Activated CD8-positive, alpha-beta T cell treated with anti-CD3 and anti-CD28 coated beads for 36 hours (primary cell): ENCODE results near the gene EHD4. TPM values are rescaled to one million over a fixed set of nuclear protein-coding genes. Genes with fewer than 3 reads are reported as not detected.

Experiments
- ATAC-seq: fragments of 200-7000 bp; cut with Tn5 transposase; one replicate; pipeline ENCODE4 v1.10.0; 2021; ENCODE audit warnings: mild to moderate bottlenecking, moderate library complexity
- CTCF ChIA-PET: fragments of 350-600 bp; sonication (Branson Sonifier 250); formaldehyde crosslinking; loops from one replicate; lab custom pipeline; 2021; ENCODE audit warnings: antibody characterized with exemption; lab: Charles Lee
- POLR2A ChIA-PET: fragments of 350-600 bp; sonication (Branson Sonifier 250); formaldehyde crosslinking; loops from one replicate; lab custom pipeline; 2021; ENCODE audit warnings: antibody characterized with exemption; lab: Charles Lee
- DNase-seq: peaks from one replicate; pipeline ENCODE4 v3.0.0-alpha.2; 2020
- H3K27ac Mint-ChIP-seq: one replicate; pipeline ENCODE4 v1.8.0; 2021; ENCODE audit warnings: mild to moderate bottlenecking, mixed read lengths
- H3K27me3 Mint-ChIP-seq: one replicate; pipeline ENCODE4 v1.8.0; 2021; ENCODE audit warnings: mixed read lengths
- H3K36me3 Mint-ChIP-seq: one replicate; pipeline ENCODE4 v1.8.0; 2021; ENCODE audit warnings: low read depth, mixed read lengths
- H3K4me1 Mint-ChIP-seq: one replicate; pipeline ENCODE4 v1.8.0; 2021; ENCODE audit warnings: low read depth, mixed read lengths
- H3K4me3 Mint-ChIP-seq: one replicate; pipeline ENCODE4 v1.8.0; 2021; ENCODE audit warnings: mild to moderate bottlenecking, moderate library complexity, mixed read lengths
- H3K9me3 Mint-ChIP-seq: one replicate; pipeline ENCODE4 v1.8.0; 2021; ENCODE audit warnings: mixed read lengths
- intact Hi-C: fragments of 100-400 bp; cut with micrococcal nuclease; formaldehyde crosslinking; loops from one replicate; pipeline ENCODE4 v1.10.0; 2022
- total RNA-seq, 2 experiments: library from RNA; stranded (reverse); gene quantifications; one replicate each; pipeline ENCODE4 v1.2.3, GENCODE V29; 2021
- TF ChIP-seq, protein P1 (sequence below): fragments of 200-600 bp; IDR thresholded peaks from one replicate; pipeline ENCODE4 v1.8.0; 2022; ENCODE audit warnings: antibody characterized with exemption, mild to moderate bottlenecking

EHD4 gene
- total RNA-seq, 2 experiments from 2014 or later = 22.3 to 22.6 TPM

GRCh38 chr15:41861736-41862356, 110.5 kb downstream of the EHD4 start:
- intact Hi-C loops = no loop called here
- peaks cover 5% of the 10 kb centered on the region for H3K4me1 Mint-ChIP-seq
- H3K27ac Mint-ChIP-seq = no peak overlapping the region
- H3K4me3 Mint-ChIP-seq = no peak overlapping the region
- no peaks in the 10 kb centered on the region for H3K27me3 Mint-ChIP-seq
- CTCF ChIA-PET = interaction anchor here (0.9 kb wide), 1 partner anchor 19 kb away, joined by 3 read pairs; no protein-coding TSS in a partner anchor
- no peaks in the 10 kb centered on the region for H3K36me3 Mint-ChIP-seq
- POLR2A ChIA-PET = interaction anchor here (1.9 kb wide), 1 partner anchor 17 kb away, joined by 5 read pairs; no protein-coding TSS in a partner anchor
- ATAC-seq (no peak), DNase-seq (no peak)
- TF ChIP-seq, protein P1, sequence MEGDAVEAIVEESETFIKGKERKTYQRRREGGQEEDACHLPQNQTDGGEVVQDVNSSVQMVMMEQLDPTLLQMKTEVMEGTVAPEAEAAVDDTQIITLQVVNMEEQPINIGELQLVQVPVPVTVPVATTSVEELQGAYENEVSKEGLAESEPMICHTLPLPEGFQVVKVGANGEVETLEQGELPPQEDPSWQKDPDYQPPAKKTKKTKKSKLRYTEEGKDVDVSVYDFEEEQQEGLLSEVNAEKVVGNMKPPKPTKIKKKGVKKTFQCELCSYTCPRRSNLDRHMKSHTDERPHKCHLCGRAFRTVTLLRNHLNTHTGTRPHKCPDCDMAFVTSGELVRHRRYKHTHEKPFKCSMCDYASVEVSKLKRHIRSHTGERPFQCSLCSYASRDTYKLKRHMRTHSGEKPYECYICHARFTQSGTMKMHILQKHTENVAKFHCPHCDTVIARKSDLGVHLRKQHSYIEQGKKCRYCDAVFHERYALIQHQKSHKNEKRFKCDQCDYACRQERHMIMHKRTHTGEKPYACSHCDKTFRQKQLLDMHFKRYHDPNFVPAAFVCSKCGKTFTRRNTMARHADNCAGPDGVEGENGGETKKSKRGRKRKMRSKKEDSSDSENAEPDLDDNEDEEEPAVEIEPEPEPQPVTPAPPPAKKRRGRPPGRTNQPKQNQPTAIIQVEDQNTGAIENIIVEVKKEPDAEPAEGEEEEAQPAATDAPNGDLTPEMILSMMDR = no peak
- no peaks in the 10 kb centered on the region for H3K9me3 Mint-ChIP-seq

DNA sequence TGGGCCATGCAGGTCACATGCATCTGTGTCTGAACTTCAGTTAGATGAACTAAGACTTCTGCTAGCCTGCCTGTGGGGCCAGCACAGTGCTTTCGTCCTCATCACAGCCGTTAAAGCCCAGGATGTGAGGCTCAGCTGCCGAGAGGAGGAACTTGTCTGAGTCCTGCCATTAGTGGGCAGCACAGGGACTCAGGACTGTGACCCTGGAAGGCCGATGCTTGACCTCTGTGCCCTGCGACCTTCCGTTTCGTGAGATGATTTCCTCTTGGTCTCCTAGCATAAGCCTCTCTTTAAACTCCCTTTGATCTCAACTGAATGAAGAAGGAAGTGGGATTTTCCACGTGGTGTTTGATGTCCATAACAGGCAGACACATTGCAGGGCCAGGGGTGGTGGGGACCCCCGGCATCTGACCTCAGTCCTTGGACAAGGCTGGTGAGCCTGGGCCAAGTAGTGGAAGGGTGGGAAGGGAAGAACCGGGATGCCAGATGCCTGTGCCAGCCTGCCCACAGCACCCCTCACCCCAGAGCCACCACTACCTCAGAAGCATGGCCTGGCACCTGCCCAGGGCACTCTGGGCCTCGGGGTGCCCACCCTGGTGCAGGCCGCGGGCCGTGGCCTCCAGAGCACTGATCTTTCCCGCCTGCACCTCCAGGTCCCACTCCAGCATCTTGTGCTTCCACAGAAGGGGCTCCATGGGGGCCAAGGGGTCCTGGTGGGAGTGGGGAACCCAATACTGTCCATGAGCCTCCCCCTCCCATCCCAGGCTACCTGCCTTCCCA, 112.1 kb downstream of the EHD4 start:
- TF ChIP-seq, protein P1 = no peak
- Mint-ChIP-seq H3K27ac (no peak overlapping the region), H3K9me3 (no peaks in the 10 kb centered on the region), H3K27me3 (no peaks in the 10 kb centered on the region), H3K4me3 (no peak overlapping the region), H3K36me3 (no peaks in the 10 kb centered on the region), H3K4me1 (peaks cover 5% of the 10 kb centered on the region)
- CTCF ChIA-PET = interaction anchor here (0.7 kb wide), 1 partner anchor 43 kb away, joined by 3 read pairs; no protein-coding TSS in a partner anchor
- POLR2A ChIA-PET = no interaction called here
- intact Hi-C loops = no loop called here
- DNase-seq (no peak), ATAC-seq (peak; percentile 37)

DNA sequence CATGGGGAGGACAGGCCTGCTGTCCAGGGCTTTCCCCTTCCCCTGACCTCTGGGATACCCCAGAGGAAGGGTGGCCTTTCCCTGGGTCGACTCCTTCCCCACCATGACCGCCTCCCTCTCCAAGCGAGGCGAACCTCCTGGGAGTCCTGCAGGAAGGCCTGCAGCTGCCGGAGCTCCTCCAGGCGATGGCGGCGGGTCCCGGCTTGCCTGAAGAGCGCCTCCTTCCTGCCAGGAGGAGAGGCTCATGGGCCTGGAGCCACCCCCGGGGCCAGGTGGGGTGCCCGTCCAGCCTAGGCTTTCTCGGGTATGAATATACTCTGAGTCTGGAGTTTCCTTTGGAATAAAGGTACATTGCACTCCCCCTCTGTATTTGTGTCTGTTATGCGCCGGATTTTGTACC, 113.6 kb downstream of the EHD4 start:
- no peaks in the 10 kb centered on the region for H3K36me3 Mint-ChIP-seq
- H3K27ac Mint-ChIP-seq = no peak overlapping the region
- intact Hi-C loops = no loop called here
- no peak for DNase-seq
- H3K4me1 Mint-ChIP-seq = peaks cover 5% of the 10 kb centered on the region
- H3K9me3 Mint-ChIP-seq = no peaks in the 10 kb centered on the region
- POLR2A ChIA-PET = no interaction called here
- no peak for ATAC-seq
- no peak overlapping the region for H3K4me3 Mint-ChIP-seq
- H3K27me3 Mint-ChIP-seq = no peaks in the 10 kb centered on the region
- CTCF ChIA-PET = interaction anchor here (1.7 kb wide), 1 partner anchor 85 kb away, joined by 6 read pairs; the partner anchor contains the start of gene MAPKBP1
- TF ChIP-seq, protein P1 = no peak

- no peaks in the 10 kb centered on the region for H3K27me3 Mint-ChIP-seq
- no peak for ATAC-seq
- peaks cover 5% of the 10 kb centered on the region for H3K4me1 Mint-ChIP-seq
- CTCF ChIA-PET = interaction anchor here (1.7 kb wide), 1 partner anchor 84 kb away, joined by 6 read pairs; the partner anchor contains the start of gene MAPKBP1
- H3K27ac Mint-ChIP-seq = no peak overlapping the region
- no peak overlapping the region for H3K4me3 Mint-ChIP-seq
- POLR2A ChIA-PET = no interaction called here
- TF ChIP-seq, protein P1 = no peak
- H3K36me3 Mint-ChIP-seq = no peaks in the 10 kb centered on the region
- DNase-seq = no peak
- intact Hi-C loops = no loop called here
- H3K9me3 Mint-ChIP-seq = no peaks in the 10 kb centered on the region
These were observed 115.0 kb downstream of the EHD4 start for GRCh38 chr15:41857316-41857715.

DNA sequence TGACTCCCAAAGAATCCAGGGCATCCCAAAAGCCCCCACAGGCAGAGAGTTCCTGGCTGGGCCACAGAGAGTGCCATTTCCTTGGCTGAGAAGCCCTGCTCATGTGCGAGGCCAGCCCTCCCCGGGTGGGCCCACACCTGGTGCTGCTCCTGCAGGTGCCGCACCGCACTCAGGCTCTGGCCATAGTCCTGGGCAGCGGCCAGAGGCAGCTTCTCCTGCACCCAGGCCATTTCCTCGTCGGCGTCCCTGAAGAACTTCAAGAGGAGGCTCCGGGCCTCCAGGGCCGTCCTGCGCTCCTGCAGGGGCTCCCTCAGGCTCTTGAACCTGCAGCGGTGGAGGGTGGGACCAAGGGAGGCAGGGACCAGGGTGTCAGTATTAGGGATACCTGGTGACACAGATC, 115.6 kb downstream of the EHD4 start:
- CTCF ChIA-PET = no interaction called here
- no peak for ATAC-seq
- H3K27me3 Mint-ChIP-seq = no peaks in the 10 kb centered on the region
- DNase-seq = no peak
- no peaks in the 10 kb centered on the region for H3K36me3 Mint-ChIP-seq
- intact Hi-C loops = no loop called here
- no peak overlapping the region for H3K4me3 Mint-ChIP-seq
- POLR2A ChIA-PET = no interaction called here
- TF ChIP-seq, protein P1 = no peak
- no peaks in the 10 kb centered on the region for H3K9me3 Mint-ChIP-seq
- peaks cover 5% of the 10 kb centered on the region for H3K4me1 Mint-ChIP-seq
- no peak overlapping the region for H3K27ac Mint-ChIP-seq
